ENCODE data around the gene UBE3A. TPM values are rescaled to one million over a fixed set of nuclear protein-coding genes. Genes with fewer than 3 reads are reported as not detected.

The UBE3A gene
- total RNA-seq, 1 experiment from 2014 or later: 104 TPM

DNA sequence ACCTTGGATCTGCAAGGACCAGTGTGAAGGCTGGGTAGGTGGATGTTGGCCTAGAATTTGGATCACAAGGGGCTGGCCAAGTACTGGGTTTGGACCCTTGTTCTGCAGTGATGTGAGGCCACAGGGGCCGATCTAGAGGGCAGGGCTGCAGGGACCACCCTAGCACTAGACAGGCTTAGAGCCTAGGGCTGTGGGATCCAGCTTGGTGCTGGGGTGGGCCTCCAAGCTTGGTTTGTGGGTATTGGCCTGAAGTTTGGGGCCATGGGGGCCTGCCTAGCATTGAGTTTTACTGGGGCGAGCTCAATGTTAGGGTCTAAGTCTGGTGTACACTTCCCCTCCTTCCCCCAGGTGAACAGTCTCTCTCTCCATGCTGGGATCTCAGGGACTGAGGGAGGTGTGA lies 36.5 kb downstream of the UBE3A start:
- Histone ChIP-seq H4K20me1 (ENCODE audit: insufficient read depth) (0 out of 2 replicates have a peak, but pooled peaks cover 10% of the 10 kb centered on the region), H3K4me2 (ENCODE audit: low read length) (no peak overlapping the region), H3K9me3 (ENCODE audit: control insufficient read depth in 1 of 2, insufficient read depth in 1 of 2, low read depth in 1 of 2, low read length in 2 of 2) (no peaks in the 10 kb centered on the region), H3K79me2 (ENCODE audit: insufficient read depth, low read length) (peaks cover 82% of the 10 kb centered on the region), H3K9me2 (ENCODE audit: insufficient read depth) (no peaks in the 10 kb centered on the region), H3K4me1 (ENCODE audit: control insufficient read depth in 1 of 2, insufficient read depth in 2 of 2, low read length in 2 of 2) (no peaks in the 10 kb centered on the region), H3K27ac (ENCODE audit: low read depth, low read length) (no peak overlapping the region), H3K27me3 (ENCODE audit: insufficient read depth, low read length) (no peaks in the 10 kb centered on the region), H3K4me3 (replicated peaks in 1 of 2; ENCODE audit: low read depth in 1 of 2, low read length in 2 of 2) (no peak overlapping the region), H3K9ac (ENCODE audit: low read length) (no peak overlapping the region), H2AFZ (ENCODE audit: low read depth, low read length, poor library complexity, severe bottlenecking) (no peak overlapping the region), H3K36me3 (ENCODE audit: control insufficient read depth in 1 of 2, insufficient read depth in 2 of 2, low read length in 2 of 2) (peaks cover 0 to 17% of the 10 kb centered on the region in 2 experiments; a peak in 2 of 4 replicates)
- ATAC-seq (no peak), DNase-seq (ENCODE audit: low read depth, low spot score) (no peak)
- RAD21 ChIA-PET (ENCODE audit: low non-redundant PET in 1 of 2, low total read pairs in 2 of 2, uncharacterized antibody in 2 of 2, unreplicated experiment in 2 of 2): no interaction called here
- intact Hi-C loops (cut with micrococcal nuclease): no loop called here
- TF ChIP-seq POLR2A (IDR thresholded peaks at IDR 0.05; ENCODE audit: borderline replicate concordance, extremely low read depth, insufficient read depth, insufficient read length): no peak
- TF ChIP-seq CEBPB (IDR thresholded peaks at IDR 0.05; ENCODE audit: low read depth): no peak
- no peak for TF ChIP-seq EZH2phosphoT487 (IDR thresholded peaks at IDR 0.05; ENCODE audit: borderline replicate concordance)
- TF ChIP-seq ZNF274 (IDR thresholded peaks at IDR 0.05; ENCODE audit: low read depth, low read length): no peak
- no peak for TF ChIP-seq EGR1 (IDR thresholded peaks at IDR 0.05; ENCODE audit: low read depth)
- TF ChIP-seq, protein P1, sequence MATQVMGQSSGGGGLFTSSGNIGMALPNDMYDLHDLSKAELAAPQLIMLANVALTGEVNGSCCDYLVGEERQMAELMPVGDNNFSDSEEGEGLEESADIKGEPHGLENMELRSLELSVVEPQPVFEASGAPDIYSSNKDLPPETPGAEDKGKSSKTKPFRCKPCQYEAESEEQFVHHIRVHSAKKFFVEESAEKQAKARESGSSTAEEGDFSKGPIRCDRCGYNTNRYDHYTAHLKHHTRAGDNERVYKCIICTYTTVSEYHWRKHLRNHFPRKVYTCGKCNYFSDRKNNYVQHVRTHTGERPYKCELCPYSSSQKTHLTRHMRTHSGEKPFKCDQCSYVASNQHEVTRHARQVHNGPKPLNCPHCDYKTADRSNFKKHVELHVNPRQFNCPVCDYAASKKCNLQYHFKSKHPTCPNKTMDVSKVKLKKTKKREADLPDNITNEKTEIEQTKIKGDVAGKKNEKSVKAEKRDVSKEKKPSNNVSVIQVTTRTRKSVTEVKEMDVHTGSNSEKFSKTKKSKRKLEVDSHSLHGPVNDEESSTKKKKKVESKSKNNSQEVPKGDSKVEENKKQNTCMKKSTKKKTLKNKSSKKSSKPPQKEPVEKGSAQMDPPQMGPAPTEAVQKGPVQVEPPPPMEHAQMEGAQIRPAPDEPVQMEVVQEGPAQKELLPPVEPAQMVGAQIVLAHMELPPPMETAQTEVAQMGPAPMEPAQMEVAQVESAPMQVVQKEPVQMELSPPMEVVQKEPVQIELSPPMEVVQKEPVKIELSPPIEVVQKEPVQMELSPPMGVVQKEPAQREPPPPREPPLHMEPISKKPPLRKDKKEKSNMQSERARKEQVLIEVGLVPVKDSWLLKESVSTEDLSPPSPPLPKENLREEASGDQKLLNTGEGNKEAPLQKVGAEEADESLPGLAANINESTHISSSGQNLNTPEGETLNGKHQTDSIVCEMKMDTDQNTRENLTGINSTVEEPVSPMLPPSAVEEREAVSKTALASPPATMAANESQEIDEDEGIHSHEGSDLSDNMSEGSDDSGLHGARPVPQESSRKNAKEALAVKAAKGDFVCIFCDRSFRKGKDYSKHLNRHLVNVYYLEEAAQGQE (IDR thresholded peaks at IDR 0.05; ENCODE audit: low read depth): no peak
- TF ChIP-seq FOSL1 (IDR thresholded peaks at IDR 0.05; ENCODE audit: low read depth): no peak
- no peak for TF ChIP-seq ATF3 (IDR thresholded peaks at IDR 0.05)
- TF ChIP-seq JUND (IDR thresholded peaks at IDR 0.05): no peak
- POLR2A ChIA-PET: no interaction called here
- no TSS peak for BruUV-seq (replicated peaks)
- CTCF ChIA-PET: no interaction called here
